Fibroblast of lung (primary cell): ENCODE measurements around the gene RAB17. TPM values are rescaled to one million over a fixed set of nuclear protein-coding genes. Genes with fewer than 3 reads are reported as not detected.

Source experiments
- DNase-seq, 2 donors: peaks; one replicate each; pipeline versions ENCODE4 v3.0.0 to v3.0.0-alpha.2; 2010; ENCODE audit warnings: low read depth in 2 of 2
- H2AFZ ChIP-seq: 2 replicates; pipeline ENCODE4 v1.5.1; 2012; ENCODE audit warnings: low read length, control low read depth, inconsistent platforms
- H3K27ac ChIP-seq: 2 replicates; pipeline ENCODE4 v1.5.1; 2011; ENCODE audit warnings: low read length, control low read depth; ENCODE audit not compliant: insufficient read depth
- H3K27me3 ChIP-seq: 2 replicates; pipeline ENCODE4 v1.5.1; 2011; ENCODE audit warnings: mild to moderate bottlenecking, low read length; ENCODE audit not compliant: control insufficient read depth, insufficient read depth
- H3K36me3 ChIP-seq: 2 replicates; pipeline ENCODE4 v1.5.1; 2011; ENCODE audit warnings: low read length; ENCODE audit not compliant: control insufficient read depth, insufficient read depth
- H3K4me1 ChIP-seq: 2 replicates; pipeline ENCODE4 v1.5.1; 2011; ENCODE audit warnings: low read length; ENCODE audit not compliant: control insufficient read depth, insufficient read depth; ENCODE audit errors: extremely low read depth
- H3K4me2 ChIP-seq: 2 replicates; pipeline ENCODE4 v1.5.1; 2011; ENCODE audit warnings: low read length, control low read depth; ENCODE audit not compliant: insufficient read depth; ENCODE audit errors: extremely low read depth
- H3K4me3 ChIP-seq, 4 experiments: fragments of 200-600 bp in 1 of 4; sonication (generic) in 1 of 4; replicated peaks in 1 of 4; 2 replicates each; pipeline ENCODE4 v1.5.1; 2011 to 2016; ENCODE audit warnings: low read length in 4 of 4, low read depth in 3 of 4, mild to moderate bottlenecking in 3 of 4, control low read depth in 2 of 4, inconsistent platforms in 1 of 4, mixed read lengths in 1 of 4; ENCODE audit not compliant: insufficient read depth in 1 of 4; ENCODE audit errors: control extremely low read depth in 1 of 4
- H3K79me2 ChIP-seq: 2 replicates; pipeline ENCODE4 v1.5.1; 2012; ENCODE audit warnings: mild to moderate bottlenecking, low read length, inconsistent platforms; ENCODE audit not compliant: control insufficient read depth, insufficient read depth
- H3K9ac ChIP-seq: 2 replicates; pipeline ENCODE4 v1.5.1; 2011; ENCODE audit warnings: mild to moderate bottlenecking, low read length, control low read depth; ENCODE audit not compliant: insufficient read depth
- H3K9me3 ChIP-seq: 2 replicates; pipeline ENCODE4 v1.5.1; 2012; ENCODE audit warnings: low read depth, low read length; ENCODE audit not compliant: control insufficient read depth, insufficient read depth
- H4K20me1 ChIP-seq: 2 replicates; pipeline ENCODE4 v1.5.1; 2011; ENCODE audit warnings: low read length; ENCODE audit not compliant: control insufficient read depth, insufficient read depth; ENCODE audit errors: extremely low read depth
- CTCF ChIP-seq, 2 donors: IDR thresholded peaks in 1 of 2; conservative IDR thresholded peaks in 1 of 2; 1 replicate in 1 of 2; 2 replicates in 1 of 2; pipeline ENCODE4 v1.5.1; 2011 to 2012; ENCODE audit warnings: low read length in 2 of 2, control low read depth in 1 of 2, inconsistent platforms in 1 of 2, low read depth in 1 of 2, mild to moderate bottlenecking in 1 of 2
- EZH2 ChIP-seq: IDR thresholded peaks from 2 replicates; pipeline ENCODE4 v1.5.1; 2012; ENCODE audit warnings: low read length, control low read depth, mild to moderate bottlenecking; ENCODE audit errors: missing control alignments
- polyA plus RNA-seq, 2 donors: library from polyadenylated mRNA; depleted of rRNA in 1 of 2; stranded (reverse) in 1 of 2; unstranded in 1 of 2; fragments of >200 nt; gene quantifications; 2 replicates each; pipeline ENCODE4 v1.2.1, GENCODE V29; 2011 to 2012; ENCODE audit warnings: missing spikeins in 1 of 2
- total RNA-seq: library from RNA; depleted of rRNA; stranded (reverse); fragments of >200 nt; gene quantifications from 2 replicates; pipeline ENCODE4 v1.2.1, GENCODE V29; 2014

The RAB17 gene
- total and polyA plus RNA-seq, 2 donors (not counting 1 experiment from before 2014, with no cell fraction given) = 0.17 to 0.22 TPM

DNA sequence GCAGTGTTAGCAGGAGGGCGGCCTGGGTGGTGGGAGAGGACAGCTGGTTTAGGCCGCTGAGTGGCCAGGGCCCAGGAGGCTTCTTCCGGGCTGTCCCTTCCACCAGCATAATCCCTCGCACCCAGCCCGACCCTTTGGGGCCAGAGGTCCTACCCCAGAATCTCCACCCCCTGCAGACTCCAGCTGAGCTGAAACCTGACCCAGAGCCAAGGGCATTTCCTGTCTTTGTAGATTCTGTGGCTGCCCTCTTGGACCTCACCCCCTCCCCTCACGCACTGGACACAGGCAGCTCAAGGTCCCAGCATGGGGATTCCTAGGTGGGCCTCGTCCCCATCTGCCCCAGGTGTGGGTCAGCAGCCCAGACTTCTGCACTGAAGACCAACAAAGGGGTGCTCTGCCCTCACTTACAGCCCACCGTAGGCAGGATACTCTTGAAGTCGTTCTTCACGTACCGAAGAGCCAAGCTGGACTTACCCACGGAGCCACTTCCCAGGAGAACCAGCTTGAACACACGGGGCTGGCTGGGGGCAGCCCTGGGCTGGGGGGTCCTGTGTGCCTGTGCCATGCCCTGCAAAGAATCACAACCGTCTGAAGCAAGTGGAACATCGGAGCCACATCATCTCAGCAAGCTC lies 4.8 kb downstream of the RAB17 start:
- Histone ChIP-seq H3K9me3 (no peaks in the 10 kb centered on the region), H3K4me1 (peaks cover 4% of the 10 kb centered on the region), H4K20me1 (no peaks in the 10 kb centered on the region), H3K27ac (no peak overlapping the region), H3K27me3 (peaks cover 3% of the 10 kb centered on the region), H3K9ac (no peak overlapping the region), H2AFZ (no peak overlapping the region), H3K4me2 (no peak overlapping the region), H3K79me2 (no peaks in the 10 kb centered on the region), H3K36me3 (no peaks in the 10 kb centered on the region), H3K4me3 (no peak overlapping the region)
- DNase-seq = no peak
- TF ChIP-seq EZH2 (no peak), CTCF (conservative IDR thresholded peaks at IDR 0.05 in 1 of 2, IDR thresholded peaks at IDR 0.05 in 1 of 2; ENCODE audit: low read depth in 1 of 2, low read length in 2 of 2) (no peak)

- Histone ChIP-seq H3K4me1 (peaks cover 2% of the 10 kb centered on the region), H3K4me2 (no peak overlapping the region)
These were observed 6.9 kb downstream of the RAB17 start for GRCh38 chr2:237583385-237584295.

More at GRCh38 chr2:237583385-237584295, 6.9 kb downstream of the RAB17 start:
- no peak for DNase-seq
- no peaks in the 10 kb centered on the region for H3K9me3 ChIP-seq
- no peak overlapping the region for H3K27ac ChIP-seq
- no peak overlapping the region for H3K9ac ChIP-seq
- TF ChIP-seq EZH2 (no peak), CTCF (conservative IDR thresholded peaks at IDR 0.05 in 1 of 2, IDR thresholded peaks at IDR 0.05 in 1 of 2; ENCODE audit: low read depth in 1 of 2, low read length in 2 of 2) (no peak)
- H3K4me3 ChIP-seq = no peak overlapping the region
- peaks cover 3% of the 10 kb centered on the region for H3K27me3 ChIP-seq
- H2AFZ ChIP-seq = no peak overlapping the region
- H4K20me1 ChIP-seq = no peaks in the 10 kb centered on the region
- H3K36me3 ChIP-seq = no peaks in the 10 kb centered on the region
- no peaks in the 10 kb centered on the region for H3K79me2 ChIP-seq
